GM10248 (cell line): Measurements from ENCODE around the gene PRKCQ.

Experiments used
- CTCF ChIA-PET: fragments of 300-600 bp; sonication (Branson Sonifier 250); formaldehyde crosslinking; extraction: SDS; loops from one replicate; lab custom pipeline; 2021; ENCODE audit warnings: antibody characterized with exemption; lab: Yijun Ruan, JAX
- POLR2A ChIA-PET: fragments of 350-650 bp; sonication (Branson Sonifier 250); formaldehyde crosslinking; extraction: SDS; loops from one replicate; lab custom pipeline; 2020; ENCODE audit warnings: antibody characterized with exemption; lab: Yijun Ruan, JAX
- DNase-seq: peaks from one replicate; pipeline ENCODE4 v3.0.0; 2012; ENCODE audit errors: extremely low spot score
- CTCF ChIP-seq: IDR thresholded peaks from 2 replicates; pipeline ENCODE4 v1.5.1; 2012; ENCODE audit warnings: mild to moderate bottlenecking, low read depth; ENCODE audit errors: extremely low read depth, missing control alignments, control extremely low read depth

Gene PRKCQ

DNA sequence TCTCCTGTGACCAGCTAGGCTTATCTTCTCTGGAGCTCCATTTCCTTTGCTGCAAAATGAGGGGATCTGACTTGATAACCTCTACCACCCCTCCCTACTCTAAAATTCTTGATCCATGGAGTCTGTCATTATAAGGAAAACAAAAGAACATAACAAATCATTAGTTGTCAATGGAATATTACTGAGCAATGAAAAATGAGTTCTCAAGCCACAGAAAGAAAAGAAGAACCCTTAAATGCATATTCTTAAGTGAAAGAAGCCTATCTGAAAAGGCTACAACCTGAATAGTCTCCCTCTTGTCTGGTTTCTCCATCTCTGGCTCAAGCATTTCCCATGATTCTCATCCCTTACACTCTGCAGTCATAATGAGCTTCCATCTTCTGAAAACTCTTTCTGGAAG lies 110.4 kb downstream of the PRKCQ start:
- ChIA-PET CTCF (interaction anchor here (1.0 kb wide), 1 partner anchor 112 kb away, joined by 3 read pairs; no protein-coding TSS in a partner anchor), POLR2A (no interaction called here)
- no peak for TF ChIP-seq CTCF
- no peak for DNase-seq

- ChIA-PET POLR2A (no interaction called here), CTCF (no interaction called here)
- DNase-seq = no peak
- no peak for TF ChIP-seq CTCF
Measured at GRCh38 chr10:6465854-6466601, 114.0 kb downstream of the PRKCQ start.

DNA sequence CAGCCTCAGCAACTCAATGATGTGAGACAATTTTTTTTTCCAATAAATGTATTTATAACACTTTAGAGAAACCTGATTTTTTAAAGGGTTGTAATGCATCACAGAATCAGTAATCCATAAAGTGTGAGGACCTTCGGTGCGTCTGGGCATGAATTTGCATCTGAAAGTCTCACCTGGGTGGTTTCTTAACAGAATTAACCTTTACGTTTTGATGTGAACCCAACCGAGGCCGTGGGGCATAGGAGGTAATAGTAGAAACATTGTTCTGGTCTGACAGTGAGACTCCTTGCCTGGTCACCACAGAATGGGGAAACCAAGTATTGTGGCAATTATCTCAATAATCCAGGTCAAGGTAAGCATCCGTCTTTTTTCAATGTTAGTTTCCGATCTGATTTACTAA lies 114.6 kb downstream of the PRKCQ start:
- DNase-seq = no peak
- TF ChIP-seq CTCF = no peak
- ChIA-PET CTCF (no interaction called here), POLR2A (no interaction called here)

- ChIA-PET CTCF (no interaction called here), POLR2A (no interaction called here)
- TF ChIP-seq CTCF = no peak
Measured at GRCh38 chr10:6464862-6465430, 115.1 kb downstream of the PRKCQ start.

DNA sequence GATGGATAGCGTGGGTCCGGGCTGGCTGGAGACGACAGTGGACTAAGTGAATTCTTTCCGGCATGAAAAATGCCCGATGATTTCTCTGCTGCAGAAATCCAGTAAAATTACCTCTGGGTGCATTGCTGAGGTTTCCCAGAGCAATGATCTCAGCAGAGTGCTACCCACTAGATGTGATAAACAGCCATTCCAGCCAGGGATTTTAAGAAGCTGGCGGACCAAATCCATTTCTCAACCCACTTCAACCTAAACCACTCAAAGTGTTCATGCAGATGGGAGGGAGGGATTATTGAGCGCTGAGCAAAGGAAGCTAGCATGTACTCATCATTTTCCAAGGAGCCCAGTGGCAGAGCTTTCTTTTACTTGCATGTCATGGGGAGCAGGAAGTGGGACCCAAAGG lies 116.7 kb downstream of the PRKCQ start:
- POLR2A ChIA-PET = no interaction called here
- CTCF ChIA-PET = interaction anchor here (0.8 to 1.4 kb wide), 2 partner anchors 40 to 220 kb away, joined by 3 to 4 read pairs; no protein-coding TSS in a partner anchor
- no peak for DNase-seq
- TF ChIP-seq CTCF = no peak

More at GRCh38 chr10:6464862-6465430, 115.1 kb downstream of the PRKCQ start:
- DNase-seq = no peak

DNA sequence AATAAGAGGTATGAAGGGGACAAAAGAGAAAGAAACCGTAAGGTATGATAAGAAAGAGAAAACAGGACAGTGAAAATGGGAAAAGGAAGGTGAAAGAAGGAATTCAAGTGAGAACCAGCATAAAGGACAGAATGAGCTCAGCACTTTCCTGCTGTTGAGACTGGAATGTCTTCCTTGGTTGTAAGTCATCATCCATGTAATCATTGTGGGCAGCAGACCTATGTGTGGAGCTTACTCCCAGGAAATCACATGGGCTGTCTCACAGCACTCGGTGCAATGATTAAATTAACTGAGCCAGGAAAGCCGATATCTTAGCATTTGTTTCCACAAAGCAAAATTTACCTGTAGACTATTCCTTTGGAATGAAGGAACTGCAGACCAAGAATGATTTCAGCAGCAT lies 118.1 kb downstream of the PRKCQ start:
- no peak for TF ChIP-seq CTCF
- DNase-seq = no peak
- ChIA-PET CTCF (interaction anchor here (1.0 kb wide), 1 partner anchor 23 kb away, joined by 3 read pairs; no protein-coding TSS in a partner anchor), POLR2A (no interaction called here)
